Stimulated activated CD8-positive, alpha-beta memory T cell treated with anti-CD3 and anti-CD28 coated beads, Interleukin-4, amount 100 ng/mL, for 24 hours (primary cell): Measurements from ENCODE around the gene TTC22.
A peak's percentile ranks its signal among the peaks of the same experiment; 100 is the strongest.

ENCODE experiments used
- DNase-seq: peaks from one replicate; pipeline ENCODE4 v3.0.0-alpha.2; 2020; ENCODE audit warnings: low read depth

Gene TTC22

DNA sequence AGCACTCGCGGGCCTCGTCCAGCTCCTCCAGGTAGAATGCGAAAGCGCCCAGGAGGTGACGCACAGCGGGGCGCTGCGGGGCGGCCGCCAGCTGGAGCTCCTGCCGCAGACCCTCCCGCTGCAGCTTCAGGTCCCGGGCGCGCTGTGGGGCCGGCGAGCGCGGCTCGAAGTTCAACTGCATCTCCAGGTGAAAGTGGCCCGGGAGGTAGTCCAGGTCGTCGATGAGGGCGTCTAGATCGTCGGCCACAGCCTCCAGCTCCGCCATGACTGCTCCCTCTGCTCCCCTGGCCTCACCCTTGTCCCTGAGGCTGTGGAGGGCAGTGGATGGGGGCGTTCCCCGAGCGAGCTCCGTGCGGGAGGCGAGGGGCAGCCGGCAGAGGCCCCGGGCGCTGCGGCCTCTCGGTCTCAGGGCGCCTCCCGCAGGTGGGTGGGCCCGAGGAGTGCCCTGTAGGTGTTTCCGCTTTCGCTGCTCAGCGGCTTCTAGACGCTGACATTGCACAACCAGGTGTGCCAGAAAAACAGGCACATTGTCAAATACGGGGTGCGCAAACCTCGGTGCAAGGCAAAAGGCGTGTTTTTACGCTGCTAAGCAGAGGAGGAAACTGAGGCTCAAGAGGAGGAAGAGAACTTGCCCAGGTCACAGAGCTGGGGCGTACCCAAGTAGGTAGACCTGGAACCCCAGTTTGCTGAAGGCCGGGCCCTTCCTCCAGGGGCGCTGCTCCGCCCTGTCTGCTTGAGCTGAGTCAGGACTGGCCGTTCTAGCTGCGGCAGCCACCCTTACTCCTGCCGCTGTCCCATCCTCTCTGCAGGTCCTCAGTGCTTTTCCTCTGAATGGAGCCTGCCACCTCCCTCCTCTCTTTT, at the start of gene TTC22:
TSS of gene TTC22 (minus strand) at position 425 of the 861 bp plus-strand sequence. CDS start at position 265, 160 bp downstream.
- DNase-seq: peak; percentile 60

DNA sequence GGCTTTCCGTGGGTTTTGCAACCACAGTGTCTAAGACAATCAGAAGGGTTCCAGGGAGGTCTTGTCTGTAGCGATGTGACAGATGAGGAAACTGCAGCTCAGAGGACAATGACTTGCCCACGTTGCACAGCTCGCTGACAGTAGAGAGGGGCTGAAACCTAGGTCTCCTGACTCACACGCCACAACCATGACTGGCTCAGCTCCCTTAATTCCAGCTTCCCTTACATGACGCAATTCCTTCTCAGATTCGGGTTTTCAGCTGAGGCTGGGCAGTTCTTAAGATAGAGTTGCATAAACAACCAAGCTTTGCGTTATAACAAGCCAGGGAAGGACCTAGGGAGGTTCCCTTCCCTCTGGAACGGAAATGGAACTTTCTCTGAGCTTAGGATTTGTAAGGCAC, 49.6 kb upstream of the TTC22 start:
- DNase-seq: no peak

DNA sequence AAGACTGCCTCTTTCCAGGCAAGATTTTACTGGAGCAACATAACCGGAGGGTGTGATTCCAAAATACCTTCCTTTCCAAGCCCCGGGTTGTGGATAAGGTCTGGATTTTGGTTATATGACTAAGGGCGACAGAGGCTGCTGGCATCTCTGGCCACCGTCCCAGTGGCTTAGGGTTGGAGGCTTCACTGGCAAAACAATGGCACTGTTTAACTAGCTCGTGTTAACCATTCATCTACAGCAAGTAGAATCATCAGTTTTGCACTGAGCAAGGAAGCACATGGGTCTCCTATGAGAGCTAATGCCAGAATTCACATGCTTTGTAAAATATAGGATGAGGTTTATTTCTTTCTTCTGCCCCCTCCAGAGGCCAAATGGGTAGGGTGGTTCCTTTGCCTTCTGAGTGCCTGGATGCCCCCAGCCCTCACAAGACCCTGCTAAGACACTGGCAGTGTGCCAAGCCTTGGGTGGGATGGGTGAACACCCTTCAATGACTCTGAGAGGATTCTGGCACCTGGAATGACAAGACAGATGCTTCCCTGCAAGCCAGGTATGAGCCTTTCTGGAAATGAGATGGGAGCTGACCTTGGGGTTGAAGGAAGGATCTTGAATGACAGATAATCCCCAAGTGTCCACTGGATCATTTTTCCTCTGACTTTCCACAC, 49.1 kb upstream of the TTC22 start:
- no peak for DNase-seq

DNA sequence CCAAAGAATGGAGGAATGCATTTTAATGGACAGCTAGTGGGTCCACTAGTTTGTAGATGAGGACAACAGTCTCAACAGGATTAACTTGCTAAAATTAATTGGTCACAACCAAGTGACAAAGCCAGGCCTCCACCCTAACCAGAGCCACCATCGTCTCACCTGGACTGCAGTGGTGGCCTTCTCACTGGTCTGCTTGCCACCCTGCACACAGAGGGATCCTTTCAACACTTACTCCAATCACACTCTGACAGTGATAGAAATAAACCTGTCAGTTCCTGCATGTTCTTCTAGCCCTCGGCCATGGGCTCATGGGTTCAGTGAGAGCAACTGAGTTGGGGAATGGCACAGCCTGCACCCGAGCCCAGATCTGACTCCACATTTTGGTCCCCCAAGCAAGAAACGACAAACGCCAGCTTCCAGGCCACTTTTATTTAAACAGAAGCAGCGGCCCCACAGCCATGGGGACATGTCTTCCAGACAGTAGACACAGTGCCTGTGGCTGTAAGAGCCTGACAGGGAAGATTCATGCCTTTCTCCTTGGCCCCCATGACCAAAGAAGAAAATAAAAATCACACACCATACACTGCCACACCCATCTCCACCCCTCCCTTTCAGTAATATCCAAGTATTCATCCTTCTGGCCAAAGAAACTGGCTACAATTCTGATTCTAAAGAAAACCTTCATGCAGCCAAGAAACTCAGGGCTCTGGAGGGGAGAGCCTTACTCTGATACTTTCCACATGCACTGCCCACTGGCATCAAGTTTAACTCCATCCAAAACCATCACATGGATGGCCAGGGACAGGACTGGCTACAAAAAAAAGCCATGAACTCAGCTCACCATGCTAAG, 48.3 kb upstream of the TTC22 start:
- DNase-seq: no peak

DNA sequence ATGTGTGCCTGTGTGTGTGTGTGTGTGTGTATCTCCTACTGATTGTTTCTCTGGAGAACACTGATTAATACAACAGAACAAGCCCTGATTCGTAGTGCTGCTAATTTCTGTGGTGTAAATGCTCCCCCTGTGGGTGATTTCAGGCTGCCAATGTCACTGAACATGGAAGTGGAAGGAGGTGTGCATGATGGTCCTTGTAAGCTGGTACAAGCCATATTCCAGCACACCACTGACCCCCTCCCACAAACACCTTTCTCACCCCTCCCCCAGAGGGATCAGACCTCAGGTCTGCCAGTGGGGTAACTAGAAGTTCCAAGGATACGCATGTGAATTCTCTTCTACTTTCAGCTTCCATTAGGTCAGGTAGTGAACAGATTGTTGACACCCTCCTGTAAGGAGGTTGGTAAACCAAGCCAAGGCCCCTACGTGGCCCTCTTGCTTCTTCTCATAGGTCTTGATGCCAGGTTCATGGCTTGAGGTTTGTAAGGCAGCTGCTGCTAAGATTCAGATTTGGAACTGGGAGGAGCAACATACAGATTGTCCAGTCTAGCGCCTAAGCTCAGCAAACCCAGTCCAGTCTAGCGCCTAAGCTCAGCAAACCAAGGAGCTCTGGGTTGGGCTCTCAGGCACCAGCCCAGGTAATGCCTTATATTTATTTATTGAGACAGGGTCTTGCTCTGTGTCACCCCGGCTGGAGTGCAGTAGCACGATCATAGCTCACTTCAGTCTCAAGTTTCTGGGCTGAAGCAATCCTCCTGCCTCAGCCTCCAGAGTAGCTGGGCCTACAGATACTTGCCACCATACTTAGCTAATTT, 47.2 kb upstream of the TTC22 start:
- DNase-seq: no peak

DNA sequence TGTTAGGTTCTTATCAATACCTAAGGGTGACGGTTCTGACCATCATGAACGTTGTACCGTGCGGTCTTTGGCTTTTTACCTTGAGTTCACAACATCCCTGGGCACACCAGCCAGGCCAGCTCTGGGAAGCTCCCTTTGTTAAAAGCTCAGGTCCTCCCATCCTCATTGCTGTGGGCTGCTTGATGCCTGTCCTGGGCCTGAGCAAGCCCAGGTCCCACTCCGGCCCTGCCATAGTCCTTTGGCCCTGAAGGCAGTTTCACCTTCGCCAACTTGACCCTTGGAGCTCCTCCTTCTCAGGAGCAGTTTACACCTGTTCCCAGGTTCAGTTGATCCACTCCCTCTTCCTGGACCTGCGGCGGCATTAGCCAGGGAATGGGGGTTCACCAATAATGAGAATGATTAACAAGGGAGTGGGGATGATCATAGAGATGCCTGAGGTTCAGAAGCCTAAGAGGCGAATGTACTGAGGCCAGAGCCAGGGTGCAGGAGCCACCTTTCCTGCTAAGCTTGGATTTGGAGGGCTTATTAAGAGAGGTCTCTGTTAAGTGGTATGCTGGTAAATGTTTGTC, 45.7 kb upstream of the TTC22 start:
- DNase-seq: no peak

DNA sequence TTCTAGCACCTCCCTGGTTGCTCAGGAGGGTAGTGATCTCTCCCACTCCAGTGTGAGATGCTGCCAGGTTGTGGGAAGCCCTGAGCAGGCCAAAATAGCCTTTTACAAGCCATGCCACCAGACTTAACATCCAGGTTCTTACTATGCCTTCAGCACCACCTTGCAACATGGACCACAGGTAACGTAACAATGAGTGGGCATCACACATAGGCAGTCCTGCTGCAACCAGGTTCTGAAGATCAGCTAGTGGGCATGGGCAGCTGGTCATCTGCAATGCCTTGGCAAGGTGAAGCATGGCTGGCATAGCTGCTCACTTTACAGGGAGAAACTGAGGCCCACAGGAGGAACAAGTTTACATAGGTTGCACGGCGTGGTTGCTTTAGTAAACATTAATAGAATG, 45.2 kb upstream of the TTC22 start:
- DNase-seq: no peak

DNA sequence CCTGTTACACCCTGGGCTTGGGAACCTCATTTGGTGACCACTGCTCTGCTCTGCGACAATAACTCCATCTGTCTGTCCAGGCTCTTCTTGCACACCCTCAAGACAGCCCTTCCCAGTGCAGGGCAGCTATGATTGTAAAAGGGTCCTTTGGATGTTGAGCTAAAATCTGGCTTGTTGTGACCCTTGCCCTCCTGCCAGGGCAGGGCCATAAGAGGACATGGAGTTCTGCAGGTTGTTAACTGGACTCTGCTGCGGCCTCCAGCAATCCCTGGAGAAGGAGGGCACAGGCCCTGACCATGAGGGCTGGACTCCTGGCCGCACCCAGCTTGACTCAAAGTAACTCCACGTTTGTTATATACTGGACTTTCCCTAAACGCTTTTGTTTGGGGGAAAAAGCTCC, 44.6 kb upstream of the TTC22 start:
- DNase-seq: no peak

DNA sequence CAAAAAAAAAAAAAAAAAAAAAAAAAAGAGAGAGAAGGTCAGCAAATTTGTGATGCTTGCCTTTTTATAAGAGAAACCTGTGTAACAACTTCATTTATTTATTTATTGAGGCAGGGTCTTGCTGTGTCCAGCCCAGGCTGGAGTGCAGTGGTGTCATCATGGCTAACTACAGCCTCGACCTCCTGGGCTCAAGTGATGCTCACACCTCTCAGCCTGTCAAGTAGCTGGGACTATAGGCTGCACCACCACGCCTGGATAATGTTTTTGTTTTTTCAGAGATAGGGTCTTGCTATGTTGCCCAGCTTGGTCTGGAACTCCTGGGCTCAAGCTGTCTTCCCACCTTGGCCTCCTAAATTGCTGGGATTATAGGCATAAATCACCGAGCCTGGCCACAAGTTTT, 43.4 kb upstream of the TTC22 start:
- no peak for DNase-seq

DNA sequence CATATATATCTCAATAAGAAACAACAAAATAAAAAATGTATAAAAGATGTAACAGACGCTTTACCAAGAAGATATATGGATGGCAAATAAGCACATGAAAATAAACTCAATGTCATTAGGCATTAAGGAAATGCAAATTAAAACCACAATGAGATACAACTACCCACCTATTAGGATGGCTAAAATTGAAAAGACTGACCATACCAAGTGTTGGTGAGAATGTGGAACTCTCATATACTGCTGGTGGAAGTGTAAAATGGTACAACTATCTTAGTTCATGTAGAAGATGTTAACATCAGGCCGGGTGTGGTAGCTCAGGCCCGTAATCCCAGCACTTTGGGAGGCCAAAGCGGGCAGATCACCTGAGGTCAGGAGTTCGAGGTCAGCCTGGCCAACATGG, 42.3 kb upstream of the TTC22 start:
- DNase-seq: no peak

DNA sequence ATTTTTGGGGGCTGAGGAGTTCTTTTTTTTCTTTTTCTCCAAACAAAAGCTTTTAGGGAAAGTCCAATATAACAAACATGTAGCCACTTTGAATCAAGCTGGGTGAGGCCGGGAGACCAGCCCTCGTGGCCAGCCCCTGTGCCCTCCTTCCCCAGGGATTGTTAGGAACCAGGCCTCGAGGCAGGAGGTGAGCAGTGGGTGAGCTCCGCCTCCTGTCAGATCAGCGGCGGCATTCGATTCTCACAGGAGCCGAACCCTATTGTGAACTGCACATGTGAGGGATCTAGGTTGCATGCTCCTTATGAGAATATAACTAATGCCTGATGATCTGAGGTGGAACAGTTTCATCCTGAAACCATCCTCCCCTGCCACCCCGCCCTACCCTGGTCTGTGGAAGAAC, 41.8 kb upstream of the TTC22 start:
- DNase-seq: no peak

DNA sequence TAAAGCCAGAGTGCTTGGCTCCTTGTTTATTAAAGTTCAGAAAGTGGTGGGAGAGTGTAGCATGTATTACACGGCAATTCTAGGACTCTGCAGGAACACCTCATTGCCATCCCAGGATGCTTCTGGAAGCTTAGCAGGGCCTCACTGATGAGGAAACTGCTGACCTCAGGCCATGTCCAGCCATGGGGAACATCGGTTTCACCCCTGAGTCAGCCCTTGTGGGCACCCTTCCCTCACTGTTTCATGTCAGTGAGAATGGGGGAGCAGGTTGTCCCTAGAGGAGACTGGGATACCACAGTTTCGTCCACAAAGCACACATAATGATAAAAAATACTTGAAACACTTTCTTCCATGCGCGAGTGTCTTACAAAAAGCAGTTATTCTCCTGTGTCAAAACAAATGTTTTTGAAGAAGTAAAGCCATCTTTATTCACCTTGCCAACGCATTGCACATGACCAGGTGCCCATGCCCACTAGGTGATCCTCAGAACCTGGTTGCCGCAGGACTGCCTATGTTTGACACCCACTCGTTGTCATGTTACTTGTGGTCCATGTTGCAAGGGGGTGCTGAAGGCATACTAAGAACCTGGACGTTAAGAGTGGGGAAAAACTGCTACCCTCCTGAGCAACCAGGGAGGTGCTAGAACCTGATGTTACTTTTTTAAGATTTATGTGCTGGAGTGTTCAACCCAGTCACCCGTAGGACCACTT, 41.2 kb upstream of the TTC22 start:
- no peak for DNase-seq

DNA sequence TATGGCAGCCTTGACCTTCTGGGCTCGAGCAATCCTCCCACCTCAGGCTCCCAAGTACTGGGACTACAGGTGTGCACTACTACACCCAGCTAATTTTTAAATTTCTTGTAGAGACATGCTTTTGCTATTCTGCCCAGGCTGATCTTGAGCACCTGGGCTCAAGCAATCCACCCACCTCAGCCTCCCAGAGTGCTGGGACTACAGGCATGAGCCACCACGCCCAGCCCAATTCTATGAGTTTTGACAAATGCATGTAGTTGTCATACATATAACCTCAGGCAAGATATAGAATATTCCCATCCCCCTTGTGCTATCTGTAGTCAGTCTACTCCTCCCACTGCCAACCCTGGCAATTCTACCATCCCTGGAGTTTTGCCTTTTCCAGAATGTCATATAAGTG, 38.7 kb upstream of the TTC22 start:
- DNase-seq: no peak

DNA sequence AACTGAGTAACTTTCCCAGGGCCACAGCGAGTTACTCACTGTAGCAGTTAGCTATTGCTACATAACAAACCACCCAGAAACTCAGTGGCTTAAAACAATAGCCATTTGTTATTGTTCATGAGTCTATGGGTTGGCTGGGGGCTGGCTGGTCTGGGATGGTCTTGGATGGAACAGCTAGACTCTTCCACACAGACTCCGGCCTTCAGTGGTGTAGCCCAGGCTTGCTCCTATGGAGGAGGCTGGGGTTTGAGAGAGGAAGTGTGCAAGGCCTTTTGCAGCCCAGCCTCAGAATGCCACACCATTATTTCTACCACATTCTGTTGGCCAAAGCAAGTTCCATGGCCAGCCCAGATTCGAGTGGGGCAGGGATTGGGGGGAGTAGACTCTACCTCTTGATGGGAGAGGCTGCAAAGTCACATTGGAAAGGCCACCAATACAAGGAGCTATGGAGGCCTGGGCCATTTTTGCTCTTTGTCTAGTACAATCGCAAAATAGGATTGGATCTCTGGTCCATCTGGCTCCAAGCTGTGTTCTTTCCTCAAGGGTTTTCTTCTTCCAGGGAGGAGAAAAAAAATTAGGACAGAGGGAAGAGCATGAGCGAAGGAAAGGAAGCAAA, 37.5 kb upstream of the TTC22 start:
- no peak for DNase-seq

DNA sequence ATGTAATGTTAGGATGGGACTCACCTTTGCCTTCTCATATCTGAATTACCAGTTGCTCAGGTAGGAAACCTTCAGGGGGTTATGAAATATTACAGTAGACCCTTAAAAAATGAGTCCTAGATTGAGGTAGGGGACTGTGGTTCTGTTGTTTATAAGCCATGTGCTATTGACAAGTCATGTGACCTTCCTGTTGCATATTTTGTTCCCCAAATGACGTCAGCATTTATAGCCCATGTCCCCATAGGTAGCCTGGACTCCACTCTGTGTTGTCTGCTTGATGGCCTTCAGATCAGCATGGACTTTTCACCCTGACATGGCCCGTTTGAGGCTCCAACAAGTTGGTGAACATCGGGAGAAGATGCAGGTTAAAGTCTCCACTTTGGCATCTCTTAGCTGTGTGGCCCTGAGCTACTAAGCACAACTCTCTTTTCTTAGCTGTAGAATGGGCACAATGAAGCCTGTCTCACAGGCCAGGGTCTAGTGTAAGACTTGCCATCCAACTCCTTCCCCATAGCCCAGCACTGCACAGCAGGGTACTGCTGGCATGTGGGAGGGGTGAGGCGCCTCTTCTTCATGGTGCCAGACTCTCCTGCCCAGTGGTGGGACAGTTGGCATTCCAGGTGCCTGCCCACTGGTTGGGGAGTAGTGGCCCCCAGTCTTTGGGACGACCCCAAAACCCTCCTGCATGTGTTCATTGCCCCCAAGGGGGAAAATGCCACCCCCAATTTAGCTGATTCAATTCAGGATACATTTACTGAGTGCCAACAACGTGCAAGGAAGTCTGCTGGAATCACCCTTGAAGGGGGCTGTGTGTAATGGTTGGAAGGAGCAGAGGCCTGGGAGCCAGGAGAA, 36.1 kb upstream of the TTC22 start:
- no peak for DNase-seq

DNA sequence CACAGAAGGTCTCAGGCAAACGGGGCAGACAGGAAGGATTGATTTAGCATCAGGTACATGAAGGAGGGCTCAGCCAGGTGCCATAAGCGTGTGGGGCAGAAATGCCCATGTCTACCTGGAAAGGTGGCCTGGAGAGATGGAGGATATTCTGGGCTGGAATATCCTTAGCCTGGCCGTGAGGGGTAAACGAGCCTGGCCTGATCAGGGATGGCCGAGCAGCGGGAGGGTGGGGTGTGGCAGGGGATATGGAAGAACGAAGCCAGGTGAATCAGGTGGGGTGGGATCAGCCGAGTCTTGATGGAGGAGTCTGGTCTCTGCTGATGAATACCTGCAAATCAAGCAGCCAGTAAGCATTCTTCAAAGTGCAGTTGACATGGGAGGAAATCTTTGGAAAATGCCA, 35.5 kb upstream of the TTC22 start:
- no peak for DNase-seq

DNA sequence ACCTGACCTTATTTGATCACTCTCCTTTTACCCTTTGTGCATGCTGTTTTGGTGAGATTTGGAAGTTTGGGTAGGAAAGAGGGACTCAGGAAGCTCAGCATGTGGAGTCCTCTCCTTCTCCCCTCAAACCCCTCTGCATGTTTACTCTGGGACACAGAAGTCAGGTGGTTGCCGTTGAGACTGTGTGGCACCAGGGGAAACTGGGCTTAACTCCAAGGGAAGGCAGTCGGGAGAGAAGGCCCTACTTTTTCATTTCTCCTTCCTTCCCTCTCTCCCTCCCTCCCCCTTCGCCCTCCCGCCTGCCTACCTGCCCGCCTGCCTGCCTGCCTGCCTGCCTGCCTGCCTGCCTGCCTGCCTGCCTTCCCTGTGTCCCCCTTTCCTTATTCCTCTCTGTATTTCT, 34.8 kb upstream of the TTC22 start:
- no peak for DNase-seq

DNA sequence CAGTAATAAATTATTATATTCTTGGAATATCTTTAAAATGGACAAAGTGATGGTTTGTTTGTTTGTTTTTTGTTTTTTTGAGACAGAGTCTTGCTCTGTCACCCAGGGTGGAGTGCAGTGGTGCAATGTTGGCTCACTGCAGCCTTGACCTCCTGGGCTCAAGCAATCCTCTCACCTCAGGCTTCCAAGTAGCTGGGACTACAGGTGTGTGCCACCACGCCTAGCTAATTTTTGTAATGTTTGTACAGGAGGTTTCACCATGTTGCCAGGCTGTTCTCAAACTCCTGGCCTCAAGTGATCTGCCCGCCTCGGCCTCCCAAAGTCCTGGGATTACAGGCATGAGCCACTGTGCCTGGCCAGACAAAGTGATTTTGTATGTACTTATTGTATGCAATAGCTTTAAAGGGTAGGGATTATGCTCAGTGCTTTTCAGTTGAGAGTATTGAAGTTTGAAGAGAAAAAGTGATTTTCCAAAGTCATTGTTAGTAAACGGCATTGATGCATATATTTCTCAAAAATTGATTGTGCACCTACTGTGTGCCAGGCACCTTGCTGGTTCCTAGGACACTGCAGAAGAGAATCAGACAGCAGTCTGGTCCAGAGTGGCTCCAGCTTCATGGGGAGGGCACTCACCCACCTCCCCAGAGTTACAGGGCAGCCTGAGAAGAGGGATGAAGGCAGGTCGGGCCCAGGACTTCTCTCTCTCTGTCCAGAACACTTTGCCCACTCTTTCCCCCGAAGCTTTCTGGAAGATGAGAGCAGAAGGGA, 34.2 kb upstream of the TTC22 start:
- DNase-seq: no peak
